ENCODE measurements around the gene ATRNL1.

ATRNL1 gene

DNA sequence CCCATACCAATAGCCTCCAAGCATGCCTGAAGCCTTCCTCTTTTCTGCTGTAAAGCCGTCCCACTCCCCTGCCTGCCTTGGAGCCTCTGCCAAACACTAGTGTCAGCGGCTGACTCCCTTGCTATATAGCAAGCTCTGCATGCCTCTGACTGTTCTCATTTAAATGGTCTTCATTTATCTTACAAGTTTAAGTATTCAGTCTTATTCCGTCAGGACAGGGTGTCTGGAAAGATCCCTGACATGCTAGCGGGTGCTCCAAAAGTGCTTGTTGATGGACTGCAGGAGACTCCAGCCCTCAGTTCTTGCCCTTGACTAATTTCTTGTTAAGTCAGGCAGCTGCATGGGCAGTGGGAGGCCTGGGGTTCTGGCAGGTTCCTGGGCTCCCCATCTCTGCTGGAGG is 881.2 kb downstream of the ATRNL1 start:
- Histone ChIP-seq H3K27me3 (replicated peaks; ENCODE audit: control insufficient read depth, insufficient read depth, low read length) (no peaks in the 10 kb centered on the region), H3K4me3 (replicated peaks; ENCODE audit: low read depth, low read length) (no peak overlapping the region), H3K36me3 (ENCODE audit: control insufficient read depth, insufficient read depth, low read length) (no peaks in the 10 kb centered on the region)
- TF ChIP-seq, protein P1, sequence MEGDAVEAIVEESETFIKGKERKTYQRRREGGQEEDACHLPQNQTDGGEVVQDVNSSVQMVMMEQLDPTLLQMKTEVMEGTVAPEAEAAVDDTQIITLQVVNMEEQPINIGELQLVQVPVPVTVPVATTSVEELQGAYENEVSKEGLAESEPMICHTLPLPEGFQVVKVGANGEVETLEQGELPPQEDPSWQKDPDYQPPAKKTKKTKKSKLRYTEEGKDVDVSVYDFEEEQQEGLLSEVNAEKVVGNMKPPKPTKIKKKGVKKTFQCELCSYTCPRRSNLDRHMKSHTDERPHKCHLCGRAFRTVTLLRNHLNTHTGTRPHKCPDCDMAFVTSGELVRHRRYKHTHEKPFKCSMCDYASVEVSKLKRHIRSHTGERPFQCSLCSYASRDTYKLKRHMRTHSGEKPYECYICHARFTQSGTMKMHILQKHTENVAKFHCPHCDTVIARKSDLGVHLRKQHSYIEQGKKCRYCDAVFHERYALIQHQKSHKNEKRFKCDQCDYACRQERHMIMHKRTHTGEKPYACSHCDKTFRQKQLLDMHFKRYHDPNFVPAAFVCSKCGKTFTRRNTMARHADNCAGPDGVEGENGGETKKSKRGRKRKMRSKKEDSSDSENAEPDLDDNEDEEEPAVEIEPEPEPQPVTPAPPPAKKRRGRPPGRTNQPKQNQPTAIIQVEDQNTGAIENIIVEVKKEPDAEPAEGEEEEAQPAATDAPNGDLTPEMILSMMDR (IDR thresholded peaks at IDR 0.05; ENCODE audit: insufficient read depth, low read length, poor library complexity, severe bottlenecking): no peak
- DNase-seq (ENCODE audit: extremely low read depth, insufficient read length): no peak

DNA sequence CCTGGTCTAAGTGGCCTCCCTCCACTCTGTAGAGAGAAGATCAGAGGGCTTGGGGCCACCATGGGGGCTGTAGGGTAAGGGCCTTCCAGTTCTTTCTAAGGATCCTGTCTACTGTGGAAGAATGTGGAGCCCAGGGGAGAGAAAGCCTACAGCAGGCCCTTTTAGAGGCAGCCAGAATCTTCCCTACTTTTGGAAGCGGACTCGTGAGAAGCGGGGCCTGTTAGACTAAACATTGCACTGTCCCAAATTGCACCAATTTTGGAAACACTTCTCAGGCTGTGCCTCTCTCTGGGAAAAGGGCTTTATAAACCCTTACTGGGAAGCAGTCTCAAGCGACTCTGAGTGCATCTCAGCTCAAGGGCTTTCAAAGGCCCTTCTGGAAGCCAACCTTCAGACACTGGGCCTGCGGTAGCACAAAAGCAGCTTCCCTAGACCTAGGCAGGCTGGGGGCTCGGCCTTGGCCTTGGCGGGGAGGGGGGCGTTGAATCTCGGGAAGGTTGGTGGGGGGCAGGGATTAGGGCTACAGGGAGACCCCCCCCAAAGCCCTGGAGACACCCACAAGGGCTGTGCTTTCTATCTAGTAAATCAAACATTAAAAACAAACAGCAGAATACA is 881.8 kb downstream of the ATRNL1 start:
- TF ChIP-seq, protein P1 (IDR thresholded peaks at IDR 0.05; ENCODE audit: insufficient read depth, low read length, poor library complexity, severe bottlenecking): no peak
- Histone ChIP-seq H3K27me3 (replicated peaks; ENCODE audit: control insufficient read depth, insufficient read depth, low read length) (no peaks in the 10 kb centered on the region), H3K4me3 (replicated peaks; ENCODE audit: low read depth, low read length) (no peak overlapping the region), H3K36me3 (ENCODE audit: control insufficient read depth, insufficient read depth, low read length) (no peaks in the 10 kb centered on the region)
- DNase-seq (ENCODE audit: extremely low read depth, insufficient read length): no peak

DNA sequence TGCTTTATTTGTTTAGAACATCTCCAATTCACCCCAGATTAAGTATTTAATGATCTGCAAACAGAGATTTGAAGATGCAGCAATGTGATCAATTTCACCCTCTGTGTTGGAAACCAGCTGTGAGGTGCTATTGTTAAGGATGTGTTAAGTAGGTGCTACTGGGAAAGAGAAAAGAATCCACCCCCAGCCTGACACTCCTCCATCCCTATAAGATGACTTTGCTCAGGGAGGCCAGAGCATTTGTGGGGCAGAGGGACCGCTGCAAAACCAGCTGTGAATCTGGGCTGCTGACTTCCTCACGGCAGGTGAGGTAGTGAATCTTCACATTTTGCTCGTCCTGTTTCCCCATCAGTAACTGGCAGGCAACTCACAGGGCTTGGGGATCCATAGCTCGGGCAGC is 882.3 kb downstream of the ATRNL1 start:
- H3K36me3 ChIP-seq (ENCODE audit: control insufficient read depth, insufficient read depth, low read length): no peaks in the 10 kb centered on the region
- DNase-seq (ENCODE audit: extremely low read depth, insufficient read length): no peak
- no peaks in the 10 kb centered on the region for H3K27me3 ChIP-seq (replicated peaks; ENCODE audit: control insufficient read depth, insufficient read depth, low read length)
- TF ChIP-seq, protein P1 (IDR thresholded peaks at IDR 0.05; ENCODE audit: insufficient read depth, low read length, poor library complexity, severe bottlenecking): no peak
- H3K4me3 ChIP-seq (replicated peaks; ENCODE audit: low read depth, low read length): no peak overlapping the region

DNA sequence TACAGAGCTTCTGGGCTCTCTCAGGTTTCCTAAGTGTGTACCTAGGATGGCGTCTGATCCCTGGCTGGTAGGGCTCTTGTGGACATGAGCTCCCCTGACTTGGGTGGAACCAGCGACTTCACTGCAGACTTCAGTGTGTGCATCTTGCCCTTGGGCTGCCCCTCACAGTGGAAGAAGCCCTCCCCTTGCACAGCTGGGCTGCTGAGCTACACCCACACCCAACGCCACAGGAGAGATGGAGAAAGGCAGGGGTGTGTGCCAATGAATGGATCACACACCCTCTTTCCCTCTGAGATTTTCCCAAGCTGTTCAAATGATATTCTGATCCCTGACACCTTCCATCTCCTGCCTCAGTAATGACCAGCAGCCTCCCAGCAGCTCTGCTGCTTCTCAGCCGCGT is 883.2 kb downstream of the ATRNL1 start:
- H3K4me3 ChIP-seq (replicated peaks; ENCODE audit: low read depth, low read length): no peak overlapping the region
- H3K27me3 ChIP-seq (replicated peaks; ENCODE audit: control insufficient read depth, insufficient read depth, low read length): no peaks in the 10 kb centered on the region
- TF ChIP-seq, protein P1 (IDR thresholded peaks at IDR 0.05; ENCODE audit: insufficient read depth, low read length, poor library complexity, severe bottlenecking): no peak
- DNase-seq (ENCODE audit: extremely low read depth, insufficient read length): no peak
- no peaks in the 10 kb centered on the region for H3K36me3 ChIP-seq (ENCODE audit: control insufficient read depth, insufficient read depth, low read length)

DNA sequence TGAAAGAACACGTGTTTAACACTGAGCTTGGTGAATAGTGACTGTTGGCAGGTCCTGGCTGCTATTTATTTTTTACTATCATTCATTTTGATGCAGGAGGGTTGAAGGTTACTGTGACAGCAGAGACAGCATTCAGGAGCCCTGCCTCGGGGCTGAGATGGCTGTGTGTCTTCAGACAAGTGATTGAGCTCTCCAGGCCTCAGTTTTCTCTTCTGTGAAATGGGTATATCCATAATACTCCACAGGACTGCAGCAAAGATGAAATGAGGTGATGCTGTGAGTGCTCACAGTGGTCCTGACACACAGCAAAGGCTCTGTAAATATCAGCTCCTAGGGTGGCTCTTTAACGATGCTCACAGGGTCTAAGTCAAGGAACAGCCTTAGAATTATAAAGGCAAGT is 884.7 kb downstream of the ATRNL1 start:
- H3K36me3 ChIP-seq (ENCODE audit: control insufficient read depth, insufficient read depth, low read length): no peaks in the 10 kb centered on the region
- TF ChIP-seq, protein P1 (IDR thresholded peaks at IDR 0.05; ENCODE audit: insufficient read depth, low read length, poor library complexity, severe bottlenecking): no peak
- DNase-seq (ENCODE audit: extremely low read depth, insufficient read length): no peak

DNA sequence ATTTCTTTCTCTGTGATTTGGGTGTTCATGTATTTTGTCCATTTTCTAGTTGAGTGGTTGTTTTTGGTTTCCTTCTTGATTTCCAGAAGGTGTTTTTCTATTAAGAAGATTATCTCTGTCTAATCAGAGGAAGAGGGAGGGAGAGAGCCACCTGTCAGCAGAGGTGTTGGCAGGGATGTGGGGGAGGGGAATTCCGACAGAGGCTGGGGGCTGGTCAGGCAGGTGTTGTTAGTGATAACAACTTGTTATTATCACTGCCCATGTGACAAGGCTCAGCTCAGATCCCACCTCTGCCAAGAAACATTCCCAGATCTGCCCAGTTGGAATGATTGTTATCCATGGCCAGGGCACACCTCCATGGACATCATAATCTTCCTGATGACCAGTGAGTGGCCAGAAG is 886.4 kb downstream of the ATRNL1 start:
- Histone ChIP-seq H3K36me3 (ENCODE audit: control insufficient read depth, insufficient read depth, low read length) (no peaks in the 10 kb centered on the region), H3K27me3 (replicated peaks; ENCODE audit: control insufficient read depth, insufficient read depth, low read length) (no peaks in the 10 kb centered on the region), H3K4me3 (replicated peaks; ENCODE audit: low read depth, low read length) (no peak overlapping the region)
- DNase-seq (ENCODE audit: extremely low read depth, insufficient read length): no peak
- TF ChIP-seq, protein P1 (IDR thresholded peaks at IDR 0.05; ENCODE audit: insufficient read depth, low read length, poor library complexity, severe bottlenecking): no peak

More for the DNA sequence above, 884.7 kb downstream of the ATRNL1 start:
- Histone ChIP-seq H3K4me3 (replicated peaks; ENCODE audit: low read depth, low read length) (no peak overlapping the region), H3K27me3 (replicated peaks; ENCODE audit: control insufficient read depth, insufficient read depth, low read length) (no peaks in the 10 kb centered on the region)
